Measurements from ENCODE around the gene CENPM. TPM values are rescaled to one million over a fixed set of nuclear protein-coding genes. Genes with fewer than 3 reads are reported as not detected.

CENPM gene
- total RNA-seq, 1 experiment from 2014 or later: 39.8 TPM

DNA sequence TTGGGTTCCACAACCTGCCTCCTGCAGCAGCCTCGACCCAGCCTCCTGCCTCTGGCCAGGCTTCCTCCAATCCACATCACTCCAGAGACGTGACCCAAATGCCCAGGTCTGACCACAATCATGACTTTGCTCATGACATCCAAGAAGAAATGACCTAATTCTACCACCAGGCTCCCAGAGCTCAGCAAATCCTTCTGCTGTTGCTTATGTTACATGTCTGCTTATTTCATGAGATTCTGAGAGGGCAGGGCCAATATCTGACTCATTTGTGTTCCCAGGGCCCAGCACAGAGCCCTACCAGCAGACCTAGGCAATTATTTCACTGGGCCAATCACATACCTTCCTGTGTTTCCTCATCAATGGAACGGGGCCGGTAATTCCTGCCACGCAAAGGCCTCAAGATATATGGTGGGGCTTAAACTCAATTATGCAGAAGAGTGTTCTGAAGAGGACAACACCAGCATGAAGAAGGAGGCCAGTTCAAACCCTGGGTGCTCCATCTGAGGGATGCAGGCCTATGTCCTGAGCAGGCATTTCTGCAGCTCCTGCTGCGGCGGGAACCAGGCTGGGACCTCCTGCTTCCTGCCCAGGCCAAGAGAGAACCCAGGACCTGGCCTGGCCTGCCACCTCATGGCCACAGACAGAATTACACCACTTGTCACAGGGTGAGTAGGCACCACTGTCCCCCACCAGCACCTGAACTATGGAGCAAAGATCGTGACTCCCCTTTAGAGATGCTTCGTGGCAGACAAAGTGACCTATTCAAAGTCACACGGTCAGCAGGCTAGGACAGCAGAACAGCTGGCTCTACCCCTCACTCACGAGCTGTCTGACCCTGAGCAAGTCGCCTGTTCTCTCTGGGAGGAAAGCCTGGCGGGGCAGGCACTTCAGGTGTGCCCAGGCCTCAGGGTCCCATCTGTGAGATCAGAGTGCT is 5.9 kb downstream of the CENPM start:
- ChIA-PET CTCF (interaction anchor here (0.6 to 1.3 kb wide), 4 partner anchors 119 to 356 kb away, joined by 4 to 13 read pairs (median 6); no protein-coding TSS in a partner anchor), POLR2A (no interaction called here)
- no peak overlapping the region; the same call in 1 of the 2 replicates for H3K27ac ChIP-seq (ENCODE audit: low read length)
- peak; percentile 51 for DNase-seq (ENCODE audit: low read depth, low spot score)
- peaks cover 3% of the 10 kb centered on the region for H3K4me1 ChIP-seq (ENCODE audit: control insufficient read depth, insufficient read depth, low read length)
- no peaks in the 10 kb centered on the region for H3K9me3 ChIP-seq (ENCODE audit: control insufficient read depth, insufficient read depth, low read depth, low read length)
- in situ Hi-C loops (cut with HindIII; ENCODE audit: low pct_unique_long_range_greater_than_20kb, low sequenced_read_pairs) (no loop called here), intact Hi-C loops (cut with micrococcal nuclease; ENCODE audit: unreplicated experiment) (loop anchor here (5.0 kb wide), 1 partner anchor 244 kb away; the partner anchor contains the start of gene MEI1)
- H3K36me3 ChIP-seq (ENCODE audit: control insufficient read depth, insufficient read depth, low read length): peaks cover 7% of the 10 kb centered on the region
- H3K4me3 ChIP-seq (ENCODE audit: low read depth in 2 of 2, low read length in 2 of 2): no peak overlapping the region
- H3K27me3 ChIP-seq (ENCODE audit: control insufficient read depth, insufficient read depth, low read length): no peaks in the 10 kb centered on the region
- ATAC-seq: peak; percentile 88
- TF ChIP-seq, protein P1, sequence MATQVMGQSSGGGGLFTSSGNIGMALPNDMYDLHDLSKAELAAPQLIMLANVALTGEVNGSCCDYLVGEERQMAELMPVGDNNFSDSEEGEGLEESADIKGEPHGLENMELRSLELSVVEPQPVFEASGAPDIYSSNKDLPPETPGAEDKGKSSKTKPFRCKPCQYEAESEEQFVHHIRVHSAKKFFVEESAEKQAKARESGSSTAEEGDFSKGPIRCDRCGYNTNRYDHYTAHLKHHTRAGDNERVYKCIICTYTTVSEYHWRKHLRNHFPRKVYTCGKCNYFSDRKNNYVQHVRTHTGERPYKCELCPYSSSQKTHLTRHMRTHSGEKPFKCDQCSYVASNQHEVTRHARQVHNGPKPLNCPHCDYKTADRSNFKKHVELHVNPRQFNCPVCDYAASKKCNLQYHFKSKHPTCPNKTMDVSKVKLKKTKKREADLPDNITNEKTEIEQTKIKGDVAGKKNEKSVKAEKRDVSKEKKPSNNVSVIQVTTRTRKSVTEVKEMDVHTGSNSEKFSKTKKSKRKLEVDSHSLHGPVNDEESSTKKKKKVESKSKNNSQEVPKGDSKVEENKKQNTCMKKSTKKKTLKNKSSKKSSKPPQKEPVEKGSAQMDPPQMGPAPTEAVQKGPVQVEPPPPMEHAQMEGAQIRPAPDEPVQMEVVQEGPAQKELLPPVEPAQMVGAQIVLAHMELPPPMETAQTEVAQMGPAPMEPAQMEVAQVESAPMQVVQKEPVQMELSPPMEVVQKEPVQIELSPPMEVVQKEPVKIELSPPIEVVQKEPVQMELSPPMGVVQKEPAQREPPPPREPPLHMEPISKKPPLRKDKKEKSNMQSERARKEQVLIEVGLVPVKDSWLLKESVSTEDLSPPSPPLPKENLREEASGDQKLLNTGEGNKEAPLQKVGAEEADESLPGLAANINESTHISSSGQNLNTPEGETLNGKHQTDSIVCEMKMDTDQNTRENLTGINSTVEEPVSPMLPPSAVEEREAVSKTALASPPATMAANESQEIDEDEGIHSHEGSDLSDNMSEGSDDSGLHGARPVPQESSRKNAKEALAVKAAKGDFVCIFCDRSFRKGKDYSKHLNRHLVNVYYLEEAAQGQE (IDR thresholded peaks at IDR 0.05; ENCODE audit: insufficient read depth in 1 of 2, low read depth in 2 of 2, low read length in 1 of 2): no peak
- TF ChIP-seq, protein P2, sequence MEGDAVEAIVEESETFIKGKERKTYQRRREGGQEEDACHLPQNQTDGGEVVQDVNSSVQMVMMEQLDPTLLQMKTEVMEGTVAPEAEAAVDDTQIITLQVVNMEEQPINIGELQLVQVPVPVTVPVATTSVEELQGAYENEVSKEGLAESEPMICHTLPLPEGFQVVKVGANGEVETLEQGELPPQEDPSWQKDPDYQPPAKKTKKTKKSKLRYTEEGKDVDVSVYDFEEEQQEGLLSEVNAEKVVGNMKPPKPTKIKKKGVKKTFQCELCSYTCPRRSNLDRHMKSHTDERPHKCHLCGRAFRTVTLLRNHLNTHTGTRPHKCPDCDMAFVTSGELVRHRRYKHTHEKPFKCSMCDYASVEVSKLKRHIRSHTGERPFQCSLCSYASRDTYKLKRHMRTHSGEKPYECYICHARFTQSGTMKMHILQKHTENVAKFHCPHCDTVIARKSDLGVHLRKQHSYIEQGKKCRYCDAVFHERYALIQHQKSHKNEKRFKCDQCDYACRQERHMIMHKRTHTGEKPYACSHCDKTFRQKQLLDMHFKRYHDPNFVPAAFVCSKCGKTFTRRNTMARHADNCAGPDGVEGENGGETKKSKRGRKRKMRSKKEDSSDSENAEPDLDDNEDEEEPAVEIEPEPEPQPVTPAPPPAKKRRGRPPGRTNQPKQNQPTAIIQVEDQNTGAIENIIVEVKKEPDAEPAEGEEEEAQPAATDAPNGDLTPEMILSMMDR (IDR thresholded peaks at IDR 0.05): peak; percentile 85
- no TSS peak for BruUV-seq (replicated peaks)

DNA sequence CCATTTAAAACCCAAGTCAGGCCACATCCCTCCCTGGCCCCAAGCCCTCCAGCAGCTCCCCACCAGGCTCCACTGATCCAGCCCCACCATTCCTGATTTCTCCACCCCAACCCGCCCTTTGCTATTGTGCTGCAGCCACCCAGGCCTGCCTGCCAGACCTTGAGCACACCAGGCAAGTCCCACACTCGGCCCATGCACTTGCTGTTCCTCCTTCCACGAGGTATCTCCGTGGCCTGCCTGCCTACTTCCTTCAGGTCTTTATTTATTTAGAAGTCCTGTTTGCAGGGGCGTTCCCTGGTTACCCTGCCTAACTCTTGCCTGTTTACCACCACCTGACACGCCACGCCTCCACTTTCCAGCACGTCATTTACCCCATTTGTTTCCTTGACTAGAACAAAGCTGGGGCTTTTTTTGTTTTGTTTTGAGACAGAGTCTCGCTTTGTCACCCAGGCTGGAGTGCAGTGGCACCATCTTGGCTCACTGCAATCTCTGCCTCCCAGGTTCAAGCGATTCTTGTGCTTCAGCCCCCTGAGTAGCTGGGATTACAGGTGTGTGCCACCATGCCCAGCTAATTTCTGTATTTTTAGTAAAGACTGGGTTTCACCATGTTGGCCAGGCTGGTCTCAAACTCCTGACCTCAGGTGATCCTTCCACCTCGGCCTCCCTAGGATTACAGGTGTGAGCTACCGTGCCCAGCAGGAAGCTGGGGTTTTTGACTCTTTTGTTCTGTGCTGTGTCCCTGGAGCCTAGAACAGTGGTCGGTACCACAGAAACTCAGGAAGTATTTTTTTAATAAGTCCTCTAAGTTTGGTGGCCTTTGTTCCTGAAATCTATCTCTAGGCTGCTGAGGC is 6.7 kb downstream of the CENPM start:
- ATAC-seq (peak; percentile 76), DNase-seq (ENCODE audit: low read depth, low spot score) (no peak)
- TF ChIP-seq, protein P2 (IDR thresholded peaks at IDR 0.05): no peak
- no peak for TF ChIP-seq SIN3A (IDR thresholded peaks at IDR 0.05; ENCODE audit: borderline replicate concordance, insufficient read depth, low read depth, low read length)
- TF ChIP-seq POLR2AphosphoS5 (IDR thresholded peaks at IDR 0.05; ENCODE audit: low read depth, low read length): no peak
- TF ChIP-seq, protein P1 (IDR thresholded peaks at IDR 0.05; ENCODE audit: insufficient read depth in 1 of 2, low read depth in 2 of 2, low read length in 1 of 2): no peak
- no peak for TF ChIP-seq TCF7L2 (IDR thresholded peaks at IDR 0.05; ENCODE audit: low read depth, low read length)
- in situ Hi-C loops (cut with HindIII; ENCODE audit: low pct_unique_long_range_greater_than_20kb, low sequenced_read_pairs): no loop called here
- ChIA-PET POLR2A (no interaction called here), CTCF (interaction anchor here (0.6 to 1.8 kb wide), 5 partner anchors 14 to 357 kb away, joined by 4 to 13 read pairs (median 8); no protein-coding TSS in a partner anchor)
- Histone ChIP-seq H3K4me3 (ENCODE audit: low read depth in 2 of 2, low read length in 2 of 2) (no peak overlapping the region), H3K4me1 (ENCODE audit: control insufficient read depth, insufficient read depth, low read length) (no peaks in the 10 kb centered on the region; the same call in none of the 2 replicates), H3K9me3 (ENCODE audit: control insufficient read depth, insufficient read depth, low read depth, low read length) (no peaks in the 10 kb centered on the region), H3K27ac (ENCODE audit: low read length) (no peak overlapping the region), H3K27me3 (ENCODE audit: control insufficient read depth, insufficient read depth, low read length) (no peaks in the 10 kb centered on the region), H3K36me3 (ENCODE audit: control insufficient read depth, insufficient read depth, low read length) (peaks cover 7% of the 10 kb centered on the region)
- intact Hi-C loops (cut with micrococcal nuclease; ENCODE audit: unreplicated experiment): loop anchor here (5.0 kb wide), 1 partner anchor 243 kb away; the partner anchor contains the start of gene MEI1
- BruUV-seq (replicated peaks): no TSS peak

All from Panc1 (cell line).